K562 (cell line): ENCODE data around the gene DAZAP1. TPM values are rescaled to one million over a fixed set of nuclear protein-coding genes. Genes with fewer than 3 reads are reported as not detected.

Experiments
- BRD4 ChIP-seq: fragments of 200-600 bp; sonication (generic); IDR thresholded peaks from 2 replicates; pipeline ENCODE4 v1.6.1; 2017; ENCODE audit warnings: inconsistent platforms
- CAMTA2 ChIP-seq: fragments of 250-450 bp; sonication (Bioruptor Pico); conservative IDR thresholded peaks from 2 replicates; pipeline ENCODE4 v1.5.1; 2022
- EP300 ChIP-seq: IDR thresholded peaks from 2 replicates; pipeline ENCODE4 v1.6.1; 2012; ENCODE audit warnings: low read length, improper control_type of control experiment
- FOXM1 ChIP-seq, 2 experiments: fragments of 450-650 bp in 1 of 2; sonication (generic) in 1 of 2; formaldehyde crosslinking in 1 of 2; IDR thresholded peaks; 2 replicates each; pipeline versions ENCODE4 v1.6.1 to v1.9.0; 2017 to 2022; ENCODE audit warnings: low read depth in 2 of 2, mild to moderate bottlenecking in 2 of 2, missing genetic modification reagents in 1 of 2, moderate library complexity in 1 of 2
- GTF2F1 ChIP-seq: IDR thresholded peaks from 2 replicates; pipeline ENCODE4 v1.6.1; 2011; ENCODE audit warnings: low read depth, low read length, improper control_type of control experiment
- HDGF ChIP-seq: fragments of 450-650 bp; IDR thresholded peaks from 2 replicates; pipeline ENCODE4 v1.6.1; 2016
- ILK ChIP-seq: fragments of 450-650 bp; IDR thresholded peaks from 2 replicates; pipeline ENCODE4 v1.6.1; 2016; ENCODE audit warnings: missing genetic modification characterization, low read depth, mild to moderate bottlenecking, missing compliant biosample characterization, moderate library complexity, borderline replicate concordance
- MAFG ChIP-seq: fragments of 450-650 bp; conservative IDR thresholded peaks from 2 replicates; pipeline ENCODE4 v1.6.1; 2016; ENCODE audit warnings: missing genetic modification characterization, missing compliant biosample characterization
- MCM5 ChIP-seq: fragments of 450-650 bp; IDR thresholded peaks from 2 replicates; pipeline ENCODE4 v1.6.1; 2016; ENCODE audit warnings: low read depth
- MYBL2 ChIP-seq, 2 experiments: fragments of 450-650 bp in 1 of 2; sonication (generic) in 1 of 2; formaldehyde crosslinking in 1 of 2; IDR thresholded peaks; 2 replicates each; pipeline versions ENCODE4 v1.6.1 to v1.8.1; 2017 to 2022; ENCODE audit warnings: borderline replicate concordance in 1 of 2, inconsistent platforms in 1 of 2, low read depth in 1 of 2, mild to moderate bottlenecking in 1 of 2, missing genetic modification reagents in 1 of 2, moderate library complexity in 1 of 2
- NFYB ChIP-seq: IDR thresholded peaks from 2 replicates; pipeline ENCODE4 v1.6.1; 2011; ENCODE audit warnings: mild to moderate bottlenecking, moderate library complexity; ENCODE audit not compliant: insufficient read length; ENCODE audit errors: extremely low read depth
- PHF20 ChIP-seq: fragments of 450-650 bp; IDR thresholded peaks from 2 replicates; pipeline ENCODE4 v1.6.1; 2018; ENCODE audit not compliant: partially characterized antibody
- RNF2 ChIP-seq: sonication (generic); IDR thresholded peaks from 2 replicates; pipeline ENCODE4 v1.6.1; 2016
- SETDB1 ChIP-seq: IDR thresholded peaks from one replicate; pipeline ENCODE4 v1.6.1; 2012; ENCODE audit warnings: low read length, control low read depth, inconsistent platforms
- SMARCB1 ChIP-seq: IDR thresholded peaks from 2 replicates; pipeline ENCODE4 v1.6.1; 2011; ENCODE audit warnings: improper control_type of control experiment, low read depth; ENCODE audit not compliant: insufficient read length
- SRSF9 ChIP-seq: fragments of 200-400 bp; formaldehyde crosslinking; IDR thresholded peaks from 2 replicates; pipeline ENCODE4 v1.6.1; 2017; ENCODE audit warnings: low read depth, low read length, borderline replicate concordance
- ZC3H4 ChIP-seq: sonication (generic); formaldehyde crosslinking; IDR thresholded peaks from 2 replicates; pipeline ENCODE4 v1.9.0; 2021; ENCODE audit warnings: missing genetic modification reagents, borderline replicate concordance
- ZKSCAN8 ChIP-seq: fragments of 200-800 bp; sonication (Bioruptor generic); IDR thresholded peaks from 2 replicates; pipeline ENCODE4 v1.6.1; 2016; ENCODE audit warnings: missing genetic modification characterization, missing compliant biosample characterization
- ZNF212 ChIP-seq: fragments of 450-650 bp; formaldehyde crosslinking; IDR thresholded peaks from 2 replicates; pipeline ENCODE4 v1.4.0; 2020; ENCODE audit warnings: mild to moderate bottlenecking
- ZNF274 ChIP-seq: IDR thresholded peaks from 2 replicates; pipeline ENCODE4 v1.6.1; 2011; ENCODE audit warnings: low read depth, mild to moderate bottlenecking, low read length, moderate library complexity, borderline replicate concordance
- ZNF436 ChIP-seq: fragments of 250-450, 450-650 bp; sonication (Bioruptor Pico); formaldehyde crosslinking; IDR thresholded peaks from 2 replicates; pipeline ENCODE4 v1.7.0; 2020; ENCODE audit warnings: mild to moderate bottlenecking
- ZNF445 ChIP-seq: fragments of 250-450 bp; sonication (Bioruptor Pico); IDR thresholded peaks from 2 replicates; pipeline ENCODE4 v1.4.0; 2020; ENCODE audit warnings: low read depth, mild to moderate bottlenecking, moderate library complexity
- polyA plus RNA-seq, 8 experiments: library from polyadenylated mRNA; depleted of rRNA in 4 of 8; stranded (reverse) in 5 of 8; unstranded in 3 of 8; fragments of >200 nt; fragmentation: Nextera tagmentation in 2 of 8; fragmentation: Illumina TruSeq in 1 of 8; extraction: Ambion mirVana in 2 of 8; extraction: Trizol in 1 of 8; gene quantifications; 2 replicates each; pipeline versions ENCODE4 v1.2.1 to v1.2.3, GENCODE V29; 2011 to 2014; ENCODE audit warnings: inconsistent platforms in 1 of 8, missing spikeins in 1 of 8
- total RNA-seq, 7 experiments: library from RNA; depleted of rRNA in 6 of 7; stranded (reverse); fragments of >200 nt in 6 of 7; fragmentation: Illumina TruSeq in 2 of 7; extraction: Trizol in 2 of 7; gene quantifications; 2 replicates each; pipeline versions ENCODE4 v1.2.1 to v1.2.3, GENCODE V29; 2011 to 2021; ENCODE audit warnings: low replicate concordance in 1 of 7
- TF ChIP-seq, protein P1 (sequence below): sonication (generic); formaldehyde crosslinking; IDR thresholded peaks from 2 replicates; pipeline ENCODE4 v1.8.1; 2023; ENCODE audit warnings: mild to moderate bottlenecking, missing genetic modification reagents
- TF ChIP-seq, protein P2 (sequence below): fragments of 250-450 bp; sonication (Bioruptor Pico); IDR thresholded peaks from 2 replicates; pipeline ENCODE4 v1.5.0; 2021
- TF ChIP-seq, protein P3 (sequence below): fragments of 450-650 bp; IDR thresholded peaks from 2 replicates; pipeline ENCODE4 v1.6.1; 2018; ENCODE audit warnings: mild to moderate bottlenecking, low read depth; ENCODE audit not compliant: partially characterized antibody

DAZAP1 gene
- total and polyA plus RNA-seq, 9 of the 15 experiments (the other 6 are each of a cell fraction or from before 2014, with no cell fraction given): 10.8 to 289 (median 142) TPM

DNA sequence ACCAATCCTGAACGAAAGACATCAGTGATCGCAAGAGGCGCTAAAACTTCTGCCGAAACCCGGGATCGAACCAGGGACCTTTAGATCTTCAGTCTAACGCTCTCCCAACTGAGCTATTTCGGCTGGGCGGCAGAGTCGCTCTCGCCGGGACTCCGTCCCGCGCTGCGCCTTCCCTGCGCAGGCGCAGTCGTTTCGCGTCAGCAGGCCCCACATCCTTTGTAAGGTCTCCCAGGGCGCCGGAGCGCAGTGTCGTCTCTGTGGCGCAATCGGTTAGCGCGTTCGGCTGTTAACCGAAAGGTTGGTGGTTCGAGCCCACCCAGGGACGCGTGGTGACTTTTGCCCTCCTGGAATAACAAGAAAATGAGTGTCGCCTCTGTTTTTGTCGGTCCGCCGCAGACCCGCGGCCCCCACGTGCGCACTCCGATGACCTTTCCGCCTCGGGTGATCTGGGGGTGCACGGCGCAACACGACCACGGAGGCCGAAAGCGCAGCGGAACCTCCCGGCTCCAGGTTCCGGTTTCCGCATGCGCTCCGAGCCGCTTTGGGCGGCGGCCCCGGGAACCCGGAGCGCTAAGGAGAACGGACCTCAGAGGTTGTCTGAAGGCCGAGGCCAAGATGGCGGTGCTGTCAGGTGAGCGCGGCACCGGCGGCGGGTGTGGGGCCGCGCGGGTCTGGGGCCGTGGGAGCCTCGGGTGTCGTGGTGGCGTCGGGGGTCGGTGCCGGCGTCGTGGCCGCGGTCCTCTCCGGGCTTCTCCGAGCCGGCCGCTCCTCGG, 23.9 kb upstream of the DAZAP1 start, which contains the start of gene NDUFS7 (continued):
- TF ChIP-seq ZNF445 (CRISPR knock-in tag): 0 out of 2 replicates have a peak, but pooled peaks have one; percentile 42
- TF ChIP-seq, protein P1, sequence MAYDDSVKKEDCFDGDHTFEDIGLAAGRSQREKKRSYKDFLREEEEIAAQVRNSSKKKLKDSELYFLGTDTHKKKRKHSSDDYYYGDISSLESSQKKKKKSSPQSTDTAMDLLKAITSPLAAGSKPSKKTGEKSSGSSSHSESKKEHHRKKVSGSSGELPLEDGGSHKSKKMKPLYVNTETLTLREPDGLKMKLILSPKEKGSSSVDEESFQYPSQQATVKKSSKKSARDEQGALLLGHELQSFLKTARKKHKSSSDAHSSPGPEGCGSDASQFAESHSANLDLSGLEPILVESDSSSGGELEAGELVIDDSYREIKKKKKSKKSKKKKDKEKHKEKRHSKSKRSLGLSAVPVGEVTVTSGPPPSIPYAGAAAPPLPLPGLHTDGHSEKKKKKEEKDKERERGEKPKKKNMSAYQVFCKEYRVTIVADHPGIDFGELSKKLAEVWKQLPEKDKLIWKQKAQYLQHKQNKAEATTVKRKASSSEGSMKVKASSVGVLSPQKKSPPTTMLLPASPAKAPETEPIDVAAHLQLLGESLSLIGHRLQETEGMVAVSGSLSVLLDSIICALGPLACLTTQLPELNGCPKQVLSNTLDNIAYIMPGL (CRISPR knock-in tag): peak; percentile 100
- peak; percentile 43 for TF ChIP-seq FOXM1 (IDR thresholded peaks at IDR 0.05; ENCODE audit: low read depth)
- TF ChIP-seq FOXM1 (CRISPR knock-in tag; IDR thresholded peaks at IDR 0.05; ENCODE audit: low read depth): no peak
- TF ChIP-seq, protein P2, sequence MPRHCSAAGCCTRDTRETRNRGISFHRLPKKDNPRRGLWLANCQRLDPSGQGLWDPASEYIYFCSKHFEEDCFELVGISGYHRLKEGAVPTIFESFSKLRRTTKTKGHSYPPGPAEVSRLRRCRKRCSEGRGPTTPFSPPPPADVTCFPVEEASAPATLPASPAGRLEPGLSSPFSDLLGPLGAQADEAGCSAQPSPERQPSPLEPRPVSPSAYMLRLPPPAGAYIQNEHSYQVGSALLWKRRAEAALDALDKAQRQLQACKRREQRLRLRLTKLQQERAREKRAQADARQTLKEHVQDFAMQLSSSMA: no peak; the same call in 1 of the 2 replicates
- TF ChIP-seq SMARCB1: no peak
- no peak for TF ChIP-seq CAMTA2
- TF ChIP-seq, protein P3, sequence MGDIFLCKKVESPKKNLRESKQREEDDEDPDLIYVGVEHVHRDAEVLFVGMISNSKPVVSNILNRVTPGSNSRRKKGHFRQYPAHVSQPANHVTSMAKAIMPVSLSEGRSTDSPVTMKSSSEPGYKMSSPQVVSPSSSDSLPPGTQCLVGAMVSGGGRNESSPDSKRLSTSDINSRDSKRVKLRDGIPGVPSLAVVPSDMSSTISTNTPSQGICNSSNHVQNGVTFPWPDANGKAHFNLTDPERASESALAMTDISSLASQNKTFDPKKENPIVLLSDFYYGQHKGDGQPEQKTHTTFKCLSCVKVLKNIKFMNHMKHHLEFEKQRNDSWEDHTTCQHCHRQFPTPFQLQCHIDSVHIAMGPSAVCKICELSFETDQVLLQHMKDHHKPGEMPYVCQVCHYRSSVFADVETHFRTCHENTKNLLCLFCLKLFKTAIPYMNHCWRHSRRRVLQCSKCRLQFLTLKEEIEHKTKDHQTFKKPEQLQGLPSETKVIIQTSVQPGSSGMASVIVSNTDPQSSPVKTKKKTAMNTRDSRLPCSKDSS: no peak
- no peak for TF ChIP-seq SETDB1
- TF ChIP-seq RNF2: peak; percentile 98
- no peak for TF ChIP-seq NFYB
- TF ChIP-seq MCM5: no peak
- TF ChIP-seq MAFG (tag): no peak
- no peak; the same call in 1 of the 2 replicates for TF ChIP-seq ZKSCAN8 (CRISPR knock-in tag)
- TF ChIP-seq BRD4: peak; percentile 77
- no peak for TF ChIP-seq ZC3H4
- no peak for TF ChIP-seq SRSF9
- TF ChIP-seq MYBL2 (IDR thresholded peaks at IDR 0.05; ENCODE audit: low read depth): no peak
- TF ChIP-seq MYBL2 (CRISPR knock-in tag; IDR thresholded peaks at IDR 0.05; ENCODE audit: borderline replicate concordance): no peak
- 0 out of 2 replicates have a peak, but pooled peaks have one; percentile 40 for TF ChIP-seq ZNF212
- TF ChIP-seq ILK (tag): no peak
- peak; percentile 93 for TF ChIP-seq PHF20
- TF ChIP-seq HDGF: no peak
- TF ChIP-seq ZNF274: peak; percentile 68; the same call in 1 of the 2 replicates
- TF ChIP-seq EP300: peak; percentile 66; the same call in 1 of the 2 replicates
- peak; percentile 84; the same call in 1 of the 2 replicates for TF ChIP-seq GTF2F1
- TF ChIP-seq ZNF436: no peak
